ENCODE results near the gene PRC1.
"Not testable (repeated sequence)": the region's sequence is repeated elsewhere in the genome, so short reads cannot be mapped to it uniquely, and the experiment has no call there.

PRC1 gene

GRCh38 chr15:90931575-90931827 is 62.8 kb downstream of the PRC1 start:
- no peak for DNase-seq

- DNase-seq: peak in 1 of 2 donors; percentile 16
Measured at GRCh38 chr15:90930861-90931574, 63.3 kb downstream of the PRC1 start.

DNA sequence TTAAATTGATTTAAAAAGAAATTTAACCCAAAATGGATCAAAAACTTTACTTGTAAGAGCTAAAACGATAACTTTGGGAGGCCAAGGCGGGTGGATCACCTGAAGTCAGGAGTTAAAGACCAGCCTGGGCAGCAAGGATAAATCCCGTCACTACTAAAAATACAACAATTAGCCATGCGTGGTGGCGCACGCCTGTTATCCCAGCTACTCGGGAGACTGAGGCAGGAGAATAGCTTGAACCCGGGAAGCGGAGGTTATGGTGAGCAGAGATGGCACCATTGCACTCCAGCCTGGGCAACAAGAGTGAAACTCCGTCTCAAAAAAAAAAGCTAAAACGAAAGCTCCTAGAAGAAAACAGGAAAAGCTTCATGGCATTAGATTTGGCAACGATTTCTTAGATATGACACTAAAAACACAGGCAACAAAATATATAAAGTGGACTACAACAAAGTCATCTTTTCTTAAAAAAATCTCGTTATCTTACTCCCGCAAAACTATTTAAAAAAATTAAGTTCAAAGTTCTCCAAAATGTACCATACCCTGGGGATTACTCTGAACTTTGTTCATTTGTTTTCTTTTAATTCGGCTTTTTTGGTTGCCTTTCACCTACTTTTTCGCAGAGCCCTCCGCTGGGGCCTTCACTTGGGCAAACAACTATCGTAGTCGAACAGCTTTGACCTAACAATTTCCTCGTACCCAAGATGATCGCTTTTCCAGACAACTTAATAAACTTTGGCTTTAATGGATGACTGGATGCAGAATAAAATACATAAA is 64.9 kb downstream of the PRC1 start:
- no peak for DNase-seq

GRCh38 chr15:90928106-90928505 is 66.2 kb downstream of the PRC1 start:
- DNase-seq: not testable (repeated sequence)

- not testable (repeated sequence) for DNase-seq
Measured at GRCh38 chr15:90926766-90927165, 67.6 kb downstream of the PRC1 start.

GRCh38 chr15:90924375-90924774 is 70.0 kb downstream of the PRC1 start:
- DNase-seq: no peak

- peak in 1 of 2 donors; percentile 26 for DNase-seq
Measured at GRCh38 chr15:90922712-90923322, 71.5 kb downstream of the PRC1 start.

- no peak for DNase-seq
Measured at GRCh38 chr15:90921887-90922286, 72.4 kb downstream of the PRC1 start.

DNA sequence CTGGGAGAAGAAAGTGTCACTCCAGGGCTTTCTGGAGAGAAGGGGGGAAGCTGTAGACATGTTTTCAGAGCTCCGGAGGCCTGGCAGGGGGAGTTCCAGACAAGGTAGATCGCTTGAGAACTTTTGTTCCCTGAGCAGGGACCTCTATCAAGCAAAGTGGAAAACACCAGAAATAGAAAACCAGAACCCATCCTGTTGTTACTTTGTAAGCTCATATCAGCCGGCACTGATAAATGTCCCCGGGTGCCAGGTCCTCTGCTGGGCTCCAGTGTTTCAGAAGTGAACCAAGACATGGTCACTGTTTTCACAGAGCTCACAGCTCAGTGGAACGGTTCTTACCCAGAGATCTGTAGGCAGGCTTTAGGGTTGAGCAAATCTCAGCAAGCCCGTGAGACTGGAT is 75.5 kb downstream of the PRC1 start:
- no peak for DNase-seq

- no peak for DNase-seq
Measured at GRCh38 chr15:90918034-90918788, 76.1 kb downstream of the PRC1 start.

GRCh38 chr15:90917569-90917968 is 76.8 kb downstream of the PRC1 start:
- no peak for DNase-seq

DNA sequence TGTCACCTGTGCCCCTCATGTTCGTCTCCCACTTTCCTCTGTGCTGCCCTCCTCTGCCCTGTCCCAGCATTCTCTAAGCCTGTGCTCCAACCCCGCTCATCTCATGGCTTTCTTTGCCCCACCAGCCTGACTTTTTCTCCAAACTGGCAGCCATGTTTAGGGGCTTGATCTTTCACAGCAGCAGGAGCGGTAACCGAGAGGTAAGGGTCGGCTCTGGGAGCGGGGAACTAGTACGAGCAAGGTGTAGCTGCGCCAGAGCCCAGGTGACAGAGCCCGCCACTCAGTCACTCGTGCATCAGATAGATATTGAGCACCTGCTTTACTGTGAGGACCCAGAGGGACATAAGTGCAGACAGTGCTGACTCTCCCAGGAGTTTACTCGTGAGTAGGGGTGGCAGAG is 77.9 kb downstream of the PRC1 start:
- no peak for DNase-seq

Data from stimulated activated CD4-positive, alpha-beta T cell treated with anti-CD3 and anti-CD28 coated beads, Interleukin-2, amount 100 ng/mL, for 24 hours (primary cell).